Natural killer cell treated with Interleukin-12 subunit alpha and Interleukin-12 subunit beta and Interleukin-15 and Interleukin-18, amount 100 ng/mL, for 72 hours (primary cell): ENCODE measurements around the gene BPIFB6. TPM values are rescaled to one million over a fixed set of nuclear protein-coding genes. Genes with fewer than 3 reads are reported as not detected.

Source experiments
- ATAC-seq, 2 donors: fragments of 150-1000 bp; cut with Tn5 transposase in 1 of 2; sonication (Bioruptor Pico), chemical (Tn5 transposase) in 1 of 2; 2 replicates each; pipeline ENCODE4 v1.10.0; 2021
- DNase-seq: peaks from one replicate; pipeline ENCODE4 v3.0.0; 2022; ENCODE audit warnings: low spot score
- H3K27ac Mint-ChIP-seq, 2 donors: 1 replicate in 1 of 2; 2 replicates in 1 of 2; pipeline ENCODE4 v1.8.0; 2022; ENCODE audit warnings: mixed read lengths in 2 of 2, mild to moderate bottlenecking in 1 of 2, moderate library complexity in 1 of 2
- H3K27me3 Mint-ChIP-seq, 2 donors: 1 replicate in 1 of 2; 2 replicates in 1 of 2; pipeline ENCODE4 v1.8.0; 2022; ENCODE audit warnings: mixed read lengths in 2 of 2
- H3K36me3 Mint-ChIP-seq: one replicate; pipeline ENCODE4 v1.8.0; 2022; ENCODE audit warnings: mixed read lengths
- H3K4me1 Mint-ChIP-seq, 2 donors: 1 replicate in 1 of 2; 2 replicates in 1 of 2; pipeline ENCODE4 v1.8.0; 2022; ENCODE audit warnings: low read depth in 2 of 2, mixed read lengths in 2 of 2, mild to moderate bottlenecking in 1 of 2
- H3K4me3 Mint-ChIP-seq: one replicate; pipeline ENCODE4 v1.8.0; 2022; ENCODE audit warnings: mixed read lengths
- H3K9me3 Mint-ChIP-seq: 2 replicates; pipeline ENCODE4 v1.8.0; 2022; ENCODE audit warnings: mixed read lengths
- total RNA-seq, 2 donors: library from RNA; stranded (reverse); gene quantifications; one replicate each; pipeline ENCODE4 v1.2.3, GENCODE V29; 2022

The BPIFB6 gene, protein sequence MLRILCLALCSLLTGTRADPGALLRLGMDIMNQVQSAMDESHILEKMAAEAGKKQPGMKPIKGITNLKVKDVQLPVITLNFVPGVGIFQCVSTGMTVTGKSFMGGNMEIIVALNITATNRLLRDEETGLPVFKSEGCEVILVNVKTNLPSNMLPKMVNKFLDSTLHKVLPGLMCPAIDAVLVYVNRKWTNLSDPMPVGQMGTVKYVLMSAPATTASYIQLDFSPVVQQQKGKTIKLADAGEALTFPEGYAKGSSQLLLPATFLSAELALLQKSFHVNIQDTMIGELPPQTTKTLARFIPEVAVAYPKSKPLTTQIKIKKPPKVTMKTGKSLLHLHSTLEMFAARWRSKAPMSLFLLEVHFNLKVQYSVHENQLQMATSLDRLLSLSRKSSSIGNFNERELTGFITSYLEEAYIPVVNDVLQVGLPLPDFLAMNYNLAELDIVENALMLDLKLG
- total RNA-seq: not detected

DNA sequence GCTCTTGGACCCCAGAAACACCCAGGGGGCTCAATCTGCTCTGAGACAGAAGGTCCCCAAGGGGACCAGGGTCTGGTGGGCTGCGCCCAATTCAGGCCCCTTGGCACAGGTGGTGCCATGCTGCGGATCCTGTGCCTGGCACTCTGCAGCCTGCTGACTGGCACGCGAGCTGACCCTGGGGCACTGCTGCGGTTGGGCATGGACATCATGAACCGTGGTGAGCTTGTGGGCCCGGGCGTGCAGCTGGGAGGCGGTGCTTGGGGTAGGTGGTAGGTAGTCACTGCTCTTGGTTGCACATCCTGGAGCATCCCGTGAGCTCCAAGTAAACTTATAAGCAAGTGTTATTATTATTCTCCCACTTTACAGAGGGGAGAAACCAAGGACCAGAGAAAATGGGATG, at the start of gene BPIFB6:
BPIFB6 (plus strand) TSS at position 118 of the 400 bp plus-strand sequence; CDS start at position 118, 0 bp downstream.
- ATAC-seq: no peak
- H3K27me3 Mint-ChIP-seq: no peaks in the 10 kb centered on the region
- H3K4me3 Mint-ChIP-seq: no peak within 1 kb of the TSS
- H3K36me3 Mint-ChIP-seq: no peaks in the 10 kb centered on the region
- no peak within 1 kb of the TSS for H3K27ac Mint-ChIP-seq
- DNase-seq: no peak
- H3K9me3 Mint-ChIP-seq: no peaks in the 10 kb centered on the region
- H3K4me1 Mint-ChIP-seq: no peaks in the 10 kb centered on the region

DNA sequence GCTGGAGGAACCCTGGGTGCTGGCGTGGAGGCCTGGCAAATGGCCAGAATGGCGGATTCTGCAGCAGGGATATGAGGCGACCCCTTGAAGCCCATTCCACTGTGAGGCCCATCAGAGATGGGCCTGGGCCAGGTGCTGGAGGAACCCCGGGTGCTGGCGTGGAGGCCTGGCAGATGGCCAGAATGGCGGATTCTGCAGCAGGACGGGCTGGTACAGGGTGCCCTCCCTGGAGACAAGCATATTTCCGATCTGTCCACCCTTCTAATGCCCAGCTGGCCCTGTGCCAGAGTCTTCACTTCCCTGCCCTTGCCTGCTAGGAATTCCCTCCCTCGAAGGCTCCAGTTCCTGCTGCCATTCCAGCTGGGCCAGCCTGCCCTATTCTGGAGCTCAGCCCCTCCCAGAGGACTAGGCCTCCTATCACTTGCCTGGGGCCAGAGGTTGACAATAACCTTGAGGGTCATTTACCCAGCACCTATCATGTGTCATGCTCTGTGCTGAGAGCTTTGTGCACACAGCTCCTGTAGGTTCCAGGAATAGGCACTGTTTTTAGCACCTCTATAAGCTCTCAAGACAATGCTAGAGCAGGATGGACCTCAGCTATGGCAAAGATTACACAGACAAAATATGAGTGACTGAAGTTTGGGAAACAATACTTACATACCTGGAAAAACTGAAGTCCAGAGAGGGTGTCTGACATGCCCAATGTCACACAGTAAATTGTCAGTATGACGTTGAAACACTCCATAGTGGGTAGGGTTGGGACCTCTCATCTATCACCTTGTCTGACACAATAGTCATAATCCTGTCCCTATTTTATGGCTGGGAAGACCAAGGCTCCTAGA, 48.6 kb upstream of the BPIFB6 start:
- H3K27ac Mint-ChIP-seq: peak overlapping the region in 1 of 2 donors; percentile 63
- DNase-seq (no peak), ATAC-seq (no peak)
- H3K27me3 Mint-ChIP-seq: no peaks in the 10 kb centered on the region
- no peaks in the 10 kb centered on the region for H3K4me1 Mint-ChIP-seq
- H3K36me3 Mint-ChIP-seq: no peaks in the 10 kb centered on the region
- no peaks in the 10 kb centered on the region for H3K9me3 Mint-ChIP-seq
- no peak overlapping the region for H3K4me3 Mint-ChIP-seq

DNA sequence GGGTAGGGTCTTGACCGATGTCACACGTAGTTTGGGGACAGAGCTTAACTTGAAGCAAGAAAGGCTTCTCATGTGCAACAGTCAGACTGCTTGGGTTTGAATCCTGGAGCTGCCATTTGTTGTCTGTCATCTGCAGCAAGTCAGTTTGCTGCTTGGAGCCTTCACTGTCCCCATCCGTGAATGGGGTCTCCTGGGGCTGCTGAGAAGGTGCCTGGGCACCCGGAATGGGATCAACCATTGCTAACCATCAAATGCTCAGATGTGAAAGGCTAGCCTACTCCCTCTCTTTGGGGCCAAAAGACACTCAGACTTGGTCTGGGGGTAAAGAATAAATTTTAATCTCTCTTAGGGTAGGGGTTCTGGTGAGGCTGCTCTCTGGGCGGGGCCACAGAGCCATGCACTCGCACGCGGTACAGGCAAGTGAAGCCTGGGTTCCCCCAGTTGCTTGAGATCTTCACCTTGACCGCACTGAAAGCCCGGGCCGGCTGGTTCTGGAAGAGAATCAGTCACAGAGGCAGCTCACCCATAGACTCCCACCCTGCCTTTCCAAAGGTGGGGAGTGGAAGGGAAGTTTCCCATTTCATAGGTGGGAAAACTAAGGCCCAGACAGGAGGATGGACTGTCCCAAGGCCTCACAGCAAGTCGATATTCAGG, 47.9 kb upstream of the BPIFB6 start:
- no peak overlapping the region for H3K4me3 Mint-ChIP-seq
- DNase-seq: no peak
- H3K27me3 Mint-ChIP-seq: no peaks in the 10 kb centered on the region
- H3K27ac Mint-ChIP-seq: no peak overlapping the region
- ATAC-seq: no peak
- H3K4me1 Mint-ChIP-seq: no peaks in the 10 kb centered on the region
- no peaks in the 10 kb centered on the region for H3K9me3 Mint-ChIP-seq
- H3K36me3 Mint-ChIP-seq: no peaks in the 10 kb centered on the region

DNA sequence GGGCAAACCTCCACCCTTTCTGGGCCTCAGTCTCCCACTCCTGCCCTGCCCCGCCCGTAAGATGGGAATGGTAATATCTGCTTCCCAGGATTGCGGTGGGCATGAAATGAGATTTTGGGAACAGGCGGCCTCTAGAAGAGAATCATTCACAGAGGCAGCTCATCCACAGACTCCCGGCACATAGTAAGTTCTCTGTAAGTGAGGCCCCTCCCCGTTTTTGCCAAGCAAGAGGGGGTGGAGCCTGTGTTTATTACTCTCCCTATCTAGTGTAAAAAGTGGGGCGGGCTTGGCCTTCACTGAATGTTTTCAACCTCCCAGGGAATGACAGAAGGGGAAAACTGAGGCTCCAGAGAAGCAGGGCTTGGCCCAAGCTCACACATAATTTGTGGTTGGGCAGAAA, 47.3 kb upstream of the BPIFB6 start:
- Mint-ChIP-seq H3K27ac (no peak overlapping the region), H3K36me3 (no peaks in the 10 kb centered on the region), H3K9me3 (no peaks in the 10 kb centered on the region), H3K4me3 (no peak overlapping the region), H3K4me1 (no peaks in the 10 kb centered on the region), H3K27me3 (no peaks in the 10 kb centered on the region)
- ATAC-seq (no peak), DNase-seq (no peak)

DNA sequence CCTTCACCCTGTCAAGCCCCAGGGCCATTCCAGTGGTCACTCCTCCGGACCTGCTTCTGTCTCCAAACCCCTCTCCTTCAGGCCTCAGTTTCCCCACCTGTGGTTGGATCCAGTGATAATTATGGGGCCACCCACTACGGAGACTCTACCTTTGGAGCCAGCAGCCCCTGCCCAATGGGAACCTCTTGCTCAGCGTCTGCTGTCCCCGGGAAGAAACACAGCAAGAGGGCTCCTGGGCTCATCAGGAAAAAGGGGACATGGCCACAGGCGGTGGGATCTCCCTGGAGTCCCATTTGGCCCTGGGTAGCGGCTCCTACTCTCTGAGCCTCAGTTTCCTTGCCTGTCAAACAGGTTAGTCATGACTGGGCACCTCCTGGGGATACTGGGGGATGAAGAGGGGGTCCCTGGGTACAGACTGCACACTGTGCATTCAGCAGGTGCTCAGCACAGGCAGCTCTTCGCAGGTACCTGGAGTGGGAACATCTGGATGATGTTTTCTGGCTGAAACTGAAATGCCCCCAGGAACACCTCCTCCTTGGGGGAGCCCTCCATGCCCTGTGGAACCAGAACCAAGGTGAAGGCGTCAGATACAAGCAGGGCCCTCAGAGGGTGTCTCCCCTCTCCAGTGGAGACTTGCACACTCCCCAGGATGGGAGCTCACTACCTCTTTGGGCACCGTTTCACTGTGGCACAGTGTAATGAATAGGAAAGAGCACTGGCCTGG, 46.7 kb upstream of the BPIFB6 start:
- no peaks in the 10 kb centered on the region for H3K36me3 Mint-ChIP-seq
- H3K9me3 Mint-ChIP-seq: no peaks in the 10 kb centered on the region
- H3K27me3 Mint-ChIP-seq: no peaks in the 10 kb centered on the region
- ATAC-seq (no peak), DNase-seq (no peak)
- H3K4me1 Mint-ChIP-seq: no peaks in the 10 kb centered on the region
- H3K27ac Mint-ChIP-seq: no peak overlapping the region
- no peak overlapping the region for H3K4me3 Mint-ChIP-seq

DNA sequence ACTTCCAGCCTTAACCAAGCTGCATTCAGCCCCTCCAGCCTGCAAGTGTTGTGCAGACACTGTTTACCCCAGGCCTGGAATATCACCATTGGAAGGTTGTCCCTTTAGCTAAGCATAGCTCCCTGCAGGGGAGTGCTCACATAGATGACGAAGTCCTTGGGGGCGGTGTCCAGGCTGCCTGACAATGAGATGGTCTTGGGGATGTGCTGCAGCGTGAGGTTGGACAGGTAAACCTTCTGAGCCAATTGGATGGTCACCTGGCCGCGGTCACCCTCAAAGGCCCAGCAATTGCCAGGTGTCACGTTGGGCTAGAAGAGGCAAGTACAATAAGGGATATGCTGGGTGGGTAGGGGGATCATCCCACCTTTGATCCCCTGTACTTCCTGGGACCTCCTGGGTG, 45.9 kb upstream of the BPIFB6 start:
- H3K27ac Mint-ChIP-seq: no peak overlapping the region
- DNase-seq (no peak), ATAC-seq (no peak)
- no peaks in the 10 kb centered on the region for H3K36me3 Mint-ChIP-seq
- no peaks in the 10 kb centered on the region for H3K27me3 Mint-ChIP-seq
- no peak overlapping the region for H3K4me3 Mint-ChIP-seq
- H3K9me3 Mint-ChIP-seq: no peaks in the 10 kb centered on the region
- H3K4me1 Mint-ChIP-seq: peaks cover 0 to under 1% of the 10 kb centered on the region in 2 donors

DNA sequence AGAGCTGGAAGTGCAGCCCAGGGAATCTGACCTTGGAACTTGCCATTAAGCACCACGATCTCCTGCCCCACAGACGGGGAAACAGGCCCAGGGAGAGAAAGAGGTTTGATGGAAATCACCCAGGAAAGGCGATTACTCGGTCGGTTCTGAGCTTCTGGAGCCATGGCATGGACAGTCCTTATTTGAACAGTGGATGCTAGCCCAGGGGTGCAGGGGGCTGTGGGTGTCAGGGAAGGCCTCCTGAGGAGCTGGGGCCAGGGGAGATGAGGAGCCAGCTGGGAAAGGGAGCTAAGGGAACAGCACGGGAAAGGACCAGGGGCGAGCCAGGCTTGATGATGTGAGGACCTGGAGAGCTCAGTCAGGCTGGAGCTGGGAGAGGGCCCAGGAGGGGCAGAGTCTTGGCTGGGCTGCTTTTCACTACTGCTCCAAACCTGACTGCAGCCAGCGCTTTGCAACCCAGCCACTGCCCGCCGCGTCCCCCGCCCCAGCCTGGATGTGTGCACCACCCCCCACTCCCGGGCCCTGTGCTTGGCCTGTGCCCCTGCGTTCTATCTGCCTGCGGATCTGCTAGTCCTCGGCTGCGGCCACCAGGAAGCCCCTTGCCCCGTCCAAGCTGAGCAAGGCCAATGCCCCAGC, 45.0 kb upstream of the BPIFB6 start:
- H3K27me3 Mint-ChIP-seq: peaks cover 0 to 3% of the 10 kb centered on the region in 2 donors
- ATAC-seq (peak; percentile 13 to 31), DNase-seq (no peak)
- H3K27ac Mint-ChIP-seq: no peak overlapping the region
- no peaks in the 10 kb centered on the region for H3K36me3 Mint-ChIP-seq
- no peaks in the 10 kb centered on the region for H3K9me3 Mint-ChIP-seq
- no peak overlapping the region for H3K4me3 Mint-ChIP-seq
- H3K4me1 Mint-ChIP-seq: peaks cover 4 to 6% of the 10 kb centered on the region in 2 donors

DNA sequence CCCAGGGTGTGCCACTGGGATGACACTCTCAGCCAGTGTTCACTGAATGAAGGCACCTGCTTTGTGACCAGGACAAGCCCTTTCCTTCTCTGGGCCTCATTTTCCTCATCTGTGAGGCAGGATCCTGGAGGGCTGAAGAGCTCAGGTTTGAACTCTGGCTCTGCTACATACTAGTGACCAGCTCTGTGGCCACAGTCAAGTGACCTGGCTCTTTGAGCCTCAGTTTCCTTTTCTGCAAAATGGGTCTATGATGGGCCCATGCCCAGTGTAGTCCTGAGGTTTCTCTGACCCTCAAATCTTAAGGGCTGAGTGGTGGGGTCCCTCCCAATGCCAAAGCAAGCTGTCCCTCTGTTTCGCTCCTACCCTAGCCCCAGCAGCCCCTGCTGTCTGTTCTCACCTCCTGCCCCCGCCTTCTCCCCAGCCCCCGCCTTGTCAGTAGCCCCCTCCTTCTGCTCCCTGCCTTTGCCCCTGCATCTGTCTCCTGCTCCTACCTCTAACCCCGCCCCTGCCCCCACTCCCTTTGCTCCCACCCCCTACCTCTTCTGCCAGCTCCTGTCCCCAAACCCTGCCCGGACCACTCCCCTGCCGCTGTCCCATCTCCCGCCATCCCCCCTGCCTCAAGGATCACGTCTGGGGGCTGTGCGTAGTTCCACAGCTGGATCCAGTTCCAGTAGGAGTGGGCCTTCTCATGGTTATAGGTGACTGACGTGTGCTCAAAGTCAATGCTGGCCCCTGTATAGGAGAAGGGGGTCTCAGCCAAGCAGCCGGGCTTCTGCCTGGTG, 44.2 kb upstream of the BPIFB6 start:
- Mint-ChIP-seq H3K4me3 (no peak overlapping the region), H3K9me3 (no peaks in the 10 kb centered on the region), H3K4me1 (peaks cover 4 to 6% of the 10 kb centered on the region in 2 donors), H3K36me3 (no peaks in the 10 kb centered on the region), H3K27me3 (peaks cover 0 to 3% of the 10 kb centered on the region in 2 donors), H3K27ac (no peak overlapping the region)
- DNase-seq (no peak), ATAC-seq (no peak)

DNA sequence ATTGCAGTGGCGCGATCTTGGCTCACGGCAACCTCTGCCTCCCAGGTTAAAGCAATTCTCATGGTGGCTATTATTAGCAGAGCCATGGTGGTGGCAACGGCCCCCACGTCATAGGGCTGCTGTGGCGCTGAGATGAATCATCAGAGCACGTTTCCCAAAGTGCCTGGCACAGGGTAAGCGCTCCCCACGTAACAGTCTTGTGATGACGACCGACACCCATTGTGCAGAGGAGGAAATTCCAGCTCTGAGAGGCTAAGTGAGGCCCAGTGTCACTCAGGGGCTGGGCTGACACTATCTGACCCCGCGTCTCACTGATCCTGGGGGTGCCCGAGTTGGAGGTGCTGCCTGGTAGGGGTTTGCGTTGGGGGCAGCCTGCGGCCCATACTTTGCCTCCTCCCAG, 43.4 kb upstream of the BPIFB6 start:
- Mint-ChIP-seq H3K4me1 (peaks cover 4 to 6% of the 10 kb centered on the region in 2 donors), H3K4me3 (no peak overlapping the region), H3K36me3 (no peaks in the 10 kb centered on the region), H3K27me3 (peaks cover 0 to 3% of the 10 kb centered on the region in 2 donors), H3K9me3 (no peaks in the 10 kb centered on the region), H3K27ac (no peak overlapping the region)
- no peak for ATAC-seq
- DNase-seq: no peak

DNA sequence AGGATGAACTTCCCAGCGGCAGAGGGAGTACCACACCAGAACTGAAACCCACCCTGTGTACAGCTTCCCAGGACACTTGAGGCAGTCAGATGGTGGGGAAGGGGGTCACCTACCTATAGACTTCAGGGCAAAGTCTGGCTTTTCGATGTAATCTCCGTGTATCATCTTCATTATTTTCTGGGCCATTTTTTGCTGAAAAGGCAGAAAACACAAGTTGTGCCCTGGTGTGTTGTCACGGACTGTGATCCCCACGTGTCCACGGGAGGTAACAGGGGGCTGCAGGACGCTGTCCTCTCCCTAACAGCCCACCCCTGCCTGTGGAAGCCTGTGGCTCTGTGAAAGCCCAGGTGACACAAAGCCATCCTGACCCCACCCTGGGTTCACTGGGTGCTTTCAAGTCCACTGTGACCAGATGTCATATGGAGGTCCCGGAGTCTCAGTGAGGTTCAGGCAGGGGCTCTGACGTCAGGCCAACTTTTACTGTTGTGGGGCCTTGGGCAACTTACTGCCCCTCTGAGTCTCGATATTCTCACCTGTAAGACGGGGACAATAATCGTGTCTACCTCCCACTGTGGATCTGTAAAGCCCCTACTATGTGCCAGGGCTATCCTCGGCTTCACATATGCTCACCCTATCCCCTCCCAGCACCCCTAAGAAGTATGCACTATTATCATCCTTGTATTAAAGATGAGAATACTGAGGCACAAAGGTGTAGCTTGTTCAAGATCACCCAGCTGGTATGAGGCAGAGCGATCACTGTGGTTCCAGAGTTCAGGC, 41.8 kb upstream of the BPIFB6 start:
- Mint-ChIP-seq H3K27me3 (peaks cover 0 to 3% of the 10 kb centered on the region in 2 donors), H3K27ac (no peak overlapping the region), H3K36me3 (no peaks in the 10 kb centered on the region), H3K4me1 (peaks cover 4 to 6% of the 10 kb centered on the region in 2 donors), H3K4me3 (no peak overlapping the region), H3K9me3 (no peaks in the 10 kb centered on the region)
- no peak for DNase-seq
- ATAC-seq: no peak

DNA sequence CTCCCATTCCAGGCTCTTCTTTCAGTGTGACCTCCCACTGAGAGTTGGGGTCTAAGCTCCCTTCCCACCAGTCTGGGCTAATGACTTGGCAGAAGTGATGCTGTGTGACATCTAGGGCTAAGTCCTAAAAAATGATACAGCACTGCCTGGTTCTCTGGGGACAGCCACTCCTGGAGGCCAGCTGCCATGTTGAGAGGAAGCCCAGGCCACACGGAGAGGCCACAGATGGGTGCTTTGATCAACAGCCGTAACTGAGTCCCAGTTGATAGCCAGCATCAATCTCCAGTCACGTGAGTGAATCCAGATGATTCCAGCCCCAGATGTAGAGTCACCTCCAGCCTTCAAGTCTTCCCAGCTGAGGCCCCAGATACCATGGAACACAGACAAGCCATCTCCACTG, 41.0 kb upstream of the BPIFB6 start:
- Mint-ChIP-seq H3K27me3 (peaks cover 0 to 3% of the 10 kb centered on the region in 2 donors), H3K36me3 (no peaks in the 10 kb centered on the region), H3K4me3 (no peak overlapping the region), H3K4me1 (peaks cover 4 to 6% of the 10 kb centered on the region in 2 donors), H3K9me3 (no peaks in the 10 kb centered on the region), H3K27ac (no peak overlapping the region)
- DNase-seq (no peak), ATAC-seq (no peak)

DNA sequence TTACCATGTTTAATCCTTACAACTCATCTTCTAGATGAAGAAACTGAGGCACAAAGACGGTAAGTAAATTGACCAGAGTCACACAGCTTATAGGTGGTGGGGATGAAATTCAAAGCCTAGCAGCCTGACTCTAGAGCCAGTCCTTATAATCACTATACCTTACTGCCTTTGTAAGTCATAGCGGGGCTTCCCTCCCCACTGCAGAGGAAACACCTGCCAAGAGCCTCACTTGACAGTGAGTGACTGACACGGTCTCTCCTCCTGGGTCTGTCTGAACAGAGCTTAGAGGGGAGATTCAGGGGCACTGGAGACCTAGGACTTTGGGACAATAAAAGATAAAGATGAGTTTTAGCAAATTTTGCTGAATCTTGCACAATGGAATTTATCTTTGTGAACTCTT, 40.1 kb upstream of the BPIFB6 start:
- ATAC-seq: no peak
- H3K27ac Mint-ChIP-seq: no peak overlapping the region
- no peak for DNase-seq

More for the DNA sequence above, 40.1 kb upstream of the BPIFB6 start:
- Mint-ChIP-seq H3K4me3 (no peak overlapping the region), H3K4me1 (peaks cover 4 to 6% of the 10 kb centered on the region in 2 donors), H3K27me3 (peaks cover under 1 to 3% of the 10 kb centered on the region in 2 donors), H3K36me3 (no peaks in the 10 kb centered on the region), H3K9me3 (no peaks in the 10 kb centered on the region)
